SK-N-SH (cell line): ENCODE measurements around the gene MACIR. TPM values are rescaled to one million over a fixed set of nuclear protein-coding genes. Genes with fewer than 3 reads are reported as not detected.

Experiments used
- ELF1 ChIP-seq: IDR thresholded peaks from 2 replicates; pipeline ENCODE4 v1.4.0; 2012
- EP300 ChIP-seq, 2 experiments: IDR thresholded peaks; 2 replicates each; pipeline versions ENCODE4 v1.4.0 to v1.6.1; 2012; ENCODE audit warnings: borderline replicate concordance in 1 of 2, low read depth in 1 of 2, low read length in 1 of 2
- EZH2phosphoT487 ChIP-seq: fragments of 200-600 bp; sonication (generic); IDR thresholded peaks from 2 replicates; pipeline ENCODE4 v1.6.1; 2017; ENCODE audit warnings: low read depth, mixed run types, mild to moderate bottlenecking, antibody characterized with exemption, moderate library complexity, borderline replicate concordance
- FOXM1 ChIP-seq: IDR thresholded peaks from 2 replicates; pipeline ENCODE4 v1.4.0; 2012; ENCODE audit warnings: low read depth, mild to moderate bottlenecking
- GATA2 ChIP-seq: sonication (generic); formaldehyde crosslinking; IDR thresholded peaks from 2 replicates; pipeline ENCODE4 v1.5.0; 2020; ENCODE audit warnings: mild to moderate bottlenecking, missing genetic modification reagents
- IRF3 ChIP-seq: fragments of 150-350 bp; IDR thresholded peaks from 2 replicates; pipeline ENCODE4 v1.6.1; 2016; ENCODE audit warnings: mild to moderate bottlenecking, low read depth, low read length
- JUND ChIP-seq: IDR thresholded peaks from 2 replicates; pipeline ENCODE4 v1.4.0; 2012
- MEF2A ChIP-seq: IDR thresholded peaks from 2 replicates; pipeline ENCODE4 v1.4.0; 2012; ENCODE audit warnings: low read depth, borderline replicate concordance
- PBX3 ChIP-seq: IDR thresholded peaks from 2 replicates; pipeline ENCODE4; 2012
- RAD21 ChIP-seq: IDR thresholded peaks from 2 replicates; pipeline ENCODE4 v1.6.1; 2012; ENCODE audit warnings: mild to moderate bottlenecking, low read length
- RCOR1 ChIP-seq: fragments of 150-350 bp; IDR thresholded peaks from 2 replicates; pipeline ENCODE4 v1.6.1; 2017; ENCODE audit warnings: antibody characterized with exemption, low read length
- REST ChIP-seq: IDR thresholded peaks from 2 replicates; pipeline ENCODE4 v1.6.1; 2012; ENCODE audit warnings: mild to moderate bottlenecking, low read depth, low read length, moderate library complexity
- RFX5 ChIP-seq: IDR thresholded peaks from 2 replicates; pipeline ENCODE4 v1.6.1; 2012; ENCODE audit warnings: mild to moderate bottlenecking, improper control_type of control experiment, low read length
- RXRA ChIP-seq: IDR thresholded peaks from 2 replicates; pipeline ENCODE4 v1.4.0; 2012; ENCODE audit warnings: low read depth, mild to moderate bottlenecking, borderline replicate concordance
- SMC3 ChIP-seq: IDR thresholded peaks from 2 replicates; pipeline ENCODE4 v1.6.1; 2012; ENCODE audit warnings: low read depth, low read length, improper control_type of control experiment
- TAF1 ChIP-seq: IDR thresholded peaks from 2 replicates; pipeline ENCODE4 v1.6.1; 2012; ENCODE audit warnings: low read depth, mild to moderate bottlenecking, low read length, moderate library complexity, borderline replicate concordance
- TCF12 ChIP-seq: IDR thresholded peaks from 2 replicates; pipeline ENCODE4 v1.4.0; 2012
- polyA plus RNA-seq, 3 experiments: library from polyadenylated mRNA; depleted of rRNA; stranded (reverse); fragments of >200 nt; gene quantifications; 2 replicates each; pipeline ENCODE4 v1.2.3, GENCODE V29; 2012
- TF ChIP-seq, protein P1 (sequence below): IDR thresholded peaks from 2 replicates; pipeline ENCODE4 v1.4.0; 2012; ENCODE audit warnings: low read depth, borderline replicate concordance

The MACIR gene
- polyA plus RNA-seq, 1 of the 3 experiments (the other 2 are of a cell fraction), result 24.7 TPM

DNA sequence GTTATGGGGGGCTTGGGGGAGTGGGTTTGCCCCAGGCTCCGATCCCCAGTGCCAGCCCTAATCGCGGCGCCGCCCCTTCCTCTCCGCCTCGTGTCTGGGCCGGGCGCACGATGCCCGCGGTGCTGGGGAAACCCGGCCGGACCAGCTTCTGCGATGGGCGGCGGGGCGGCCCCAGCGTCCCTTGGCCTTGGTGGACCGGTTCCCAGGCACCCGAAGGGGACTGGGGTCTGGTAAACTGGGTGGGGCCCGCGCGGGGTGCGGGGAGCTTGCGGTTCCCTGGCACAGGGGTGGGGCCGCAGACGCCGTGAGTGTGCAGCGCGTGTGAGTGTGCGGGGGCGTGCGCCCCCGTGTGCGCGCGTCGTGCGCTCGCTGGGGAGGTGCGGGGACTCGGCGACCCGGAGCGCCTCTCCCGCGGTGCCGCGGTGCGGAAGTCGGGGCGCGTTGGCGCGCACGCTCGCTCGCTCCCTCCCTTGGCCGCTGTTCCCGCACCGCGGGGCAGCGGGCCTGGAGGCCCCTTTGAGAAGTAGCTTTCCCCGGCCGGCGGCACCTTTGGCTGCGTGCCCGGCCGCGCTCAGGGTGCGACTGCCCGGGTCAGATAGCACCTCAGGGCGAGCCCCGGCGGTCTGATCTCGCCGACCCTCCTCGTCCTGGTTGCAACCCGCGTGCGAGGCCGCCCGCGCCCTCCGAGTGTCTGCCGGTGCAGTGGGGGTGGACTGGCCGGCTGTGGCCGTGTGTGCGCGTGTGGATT, 568 bp downstream of the MACIR start (continued):
- TF ChIP-seq REST (no peak), MEF2A (no peak), EP300 (IDR thresholded peaks at IDR 0.05; ENCODE audit: borderline replicate concordance in 1 of 2, low read depth in 1 of 2, low read length in 1 of 2) (no peak), GATA2 (CRISPR knock-in tag) (no peak), SMC3 (no peak), RXRA (no peak), IRF3 (no peak), FOXM1 (no peak), ELF1 (no peak), EZH2phosphoT487 (no peak), RAD21 (no peak), TAF1 (no peak), TCF12 (no peak), JUND (no peak), PBX3 (no peak), RFX5 (no peak), RCOR1 (no peak)
- TF ChIP-seq, protein P1, sequence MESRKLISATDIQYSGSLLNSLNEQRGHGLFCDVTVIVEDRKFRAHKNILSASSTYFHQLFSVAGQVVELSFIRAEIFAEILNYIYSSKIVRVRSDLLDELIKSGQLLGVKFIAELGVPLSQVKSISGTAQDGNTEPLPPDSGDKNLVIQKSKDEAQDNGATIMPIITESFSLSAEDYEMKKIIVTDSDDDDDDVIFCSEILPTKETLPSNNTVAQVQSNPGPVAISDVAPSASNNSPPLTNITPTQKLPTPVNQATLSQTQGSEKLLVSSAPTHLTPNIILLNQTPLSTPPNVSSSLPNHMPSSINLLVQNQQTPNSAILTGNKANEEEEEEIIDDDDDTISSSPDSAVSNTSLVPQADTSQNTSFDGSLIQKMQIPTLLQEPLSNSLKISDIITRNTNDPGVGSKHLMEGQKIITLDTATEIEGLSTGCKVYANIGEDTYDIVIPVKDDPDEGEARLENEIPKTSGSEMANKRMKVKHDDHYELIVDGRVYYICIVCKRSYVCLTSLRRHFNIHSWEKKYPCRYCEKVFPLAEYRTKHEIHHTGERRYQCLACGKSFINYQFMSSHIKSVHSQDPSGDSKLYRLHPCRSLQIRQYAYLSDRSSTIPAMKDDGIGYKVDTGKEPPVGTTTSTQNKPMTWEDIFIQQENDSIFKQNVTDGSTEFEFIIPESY, result no peak
